ENCODE measurements around the gene OXA1L.
"Not testable (repeated sequence)": the region's sequence is repeated elsewhere in the genome, so short reads cannot be mapped to it uniquely, and the experiment has no call there.

Gene OXA1L

GRCh38 chr14:22802860-22803686 is 36.6 kb downstream of the OXA1L start:
- DNase-seq = no peak

- DNase-seq = no peak
Measured at GRCh38 chr14:22803687-22803974, 37.1 kb downstream of the OXA1L start.

DNA sequence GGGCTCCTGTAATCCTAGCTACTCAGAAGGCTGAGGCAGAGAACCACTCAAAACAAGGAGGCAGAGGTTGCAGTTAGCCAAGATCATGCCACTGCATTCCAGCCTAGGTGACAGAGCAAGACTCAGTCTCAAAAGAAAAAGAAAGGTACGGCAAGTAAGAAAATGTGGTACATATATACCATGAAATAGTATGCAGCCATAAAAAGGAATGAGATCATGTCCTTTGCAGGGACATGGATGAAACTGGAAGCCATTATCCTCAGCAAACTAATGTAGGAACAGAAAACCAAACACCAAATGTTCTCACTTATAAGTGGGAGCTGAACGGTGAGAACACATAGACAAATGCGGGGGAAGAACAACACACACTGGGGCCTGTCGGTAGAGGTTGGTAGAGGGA is 38.7 kb downstream of the OXA1L start:
- not testable (repeated sequence) for DNase-seq

GRCh38 chr14:22807432-22808087 is 41.1 kb downstream of the OXA1L start:
- no peak for DNase-seq

DNA sequence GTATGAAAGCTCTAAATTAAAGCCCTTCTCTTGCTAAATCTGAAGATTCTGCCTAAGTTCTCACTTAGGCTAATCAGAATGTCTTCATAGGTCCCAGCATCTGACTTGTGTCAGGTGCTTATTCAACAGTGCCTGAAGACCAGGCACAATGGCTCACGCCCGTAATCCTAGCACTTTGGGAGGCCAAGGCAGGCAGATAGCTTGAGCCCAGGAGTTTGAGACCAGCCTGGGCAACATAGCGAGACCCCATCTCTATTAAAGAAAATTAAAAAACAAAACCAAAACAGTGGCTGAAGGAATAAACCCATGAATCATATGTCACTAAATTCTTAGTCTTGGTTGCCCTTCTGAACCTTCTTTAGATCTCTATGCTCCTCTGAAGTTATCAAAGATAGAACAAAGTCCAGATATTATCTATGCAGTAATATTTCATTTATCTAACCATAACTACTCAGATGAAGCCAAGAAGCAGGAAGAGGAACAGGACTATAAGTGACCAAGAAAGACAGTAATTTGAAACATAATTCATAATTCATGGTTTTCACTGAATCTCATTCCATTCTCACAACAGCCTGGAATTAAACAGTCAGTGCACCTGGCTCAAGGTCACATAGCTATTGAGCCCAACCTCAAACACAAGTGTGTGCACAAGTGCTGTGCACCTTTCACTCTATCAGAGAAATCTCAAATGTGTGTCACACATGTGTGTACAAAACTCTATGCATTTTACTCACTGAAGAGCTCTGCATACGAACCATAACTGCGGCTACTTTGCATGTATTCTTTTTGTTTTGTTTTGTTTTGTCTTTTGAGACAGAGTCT is 42.1 kb downstream of the OXA1L start:
- no peak for DNase-seq

- no peak for DNase-seq
Measured at GRCh38 chr14:22811722-22812121, 45.2 kb downstream of the OXA1L start.

DNA sequence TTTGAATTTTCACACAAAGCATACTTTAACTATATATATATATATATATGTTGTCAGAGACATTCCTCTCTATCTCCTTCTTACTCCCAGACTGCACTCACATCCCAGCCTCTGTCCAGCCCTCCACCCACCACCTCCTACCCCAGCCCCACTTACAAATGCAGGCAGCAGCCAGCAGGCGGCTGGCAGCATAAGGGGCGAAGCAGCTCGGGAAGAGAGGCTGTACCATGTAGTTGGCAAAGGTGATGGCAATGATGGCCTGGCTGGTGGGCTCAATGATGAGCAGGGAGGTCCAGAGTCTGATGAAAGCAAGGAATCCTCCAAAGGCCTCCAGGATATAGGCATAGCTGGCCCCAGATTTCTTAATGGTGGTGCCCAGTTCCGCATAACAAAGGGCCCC is 46.3 kb downstream of the OXA1L start:
- no peak for DNase-seq

- DNase-seq = no peak
Measured at GRCh38 chr14:22813145-22813544, 46.7 kb downstream of the OXA1L start.

GRCh38 chr14:22814373-22814772 is 47.9 kb downstream of the OXA1L start:
- no peak for DNase-seq

DNA sequence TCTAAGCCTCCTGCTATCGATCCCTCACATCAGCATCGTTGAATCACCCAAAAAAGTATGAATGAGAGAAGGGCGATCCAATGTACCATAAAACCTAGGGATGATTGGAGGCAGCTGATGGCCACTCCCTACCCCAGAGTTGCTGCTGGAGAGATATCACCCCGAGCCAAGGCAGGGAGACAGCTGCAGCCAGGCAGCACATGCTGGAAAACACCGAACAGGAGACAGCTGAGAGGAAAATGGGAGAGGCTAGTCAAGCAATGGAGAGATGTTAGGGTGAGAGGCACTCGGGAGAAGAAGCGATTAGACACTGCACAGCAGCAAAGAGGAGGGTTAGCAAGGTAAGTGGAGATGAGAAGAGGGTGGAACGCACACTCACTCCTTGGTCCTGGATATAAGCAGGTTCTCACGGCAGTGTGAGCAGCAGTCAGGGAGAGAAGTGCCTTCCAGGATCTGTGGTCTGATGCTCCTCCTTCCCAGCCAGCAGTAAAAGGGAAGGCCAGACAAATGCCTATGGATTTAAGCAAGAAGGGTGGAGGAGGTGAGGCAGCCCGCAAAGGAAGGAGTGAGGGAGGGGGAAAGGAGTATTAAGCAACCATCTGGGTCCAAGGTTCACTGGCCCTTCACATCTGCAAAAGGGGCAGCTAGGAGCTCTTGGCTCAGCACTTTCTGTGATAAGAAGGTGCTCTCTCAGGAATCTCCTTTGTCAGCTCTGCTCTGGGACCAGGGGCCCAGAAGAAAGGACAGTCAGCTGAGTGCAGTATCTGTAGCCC is 48.6 kb downstream of the OXA1L start, which contains the start of gene SLC7A7:
SLC7A7 (minus strand) TSS at position 495 of the 773 bp plus-strand sequence. CDS start 2,037 bp downstream, outside the sequence.
- DNase-seq = no peak

- no peak for DNase-seq
Measured at GRCh38 chr14:22819151-22819988, 52.9 kb downstream of the OXA1L start.

DNA sequence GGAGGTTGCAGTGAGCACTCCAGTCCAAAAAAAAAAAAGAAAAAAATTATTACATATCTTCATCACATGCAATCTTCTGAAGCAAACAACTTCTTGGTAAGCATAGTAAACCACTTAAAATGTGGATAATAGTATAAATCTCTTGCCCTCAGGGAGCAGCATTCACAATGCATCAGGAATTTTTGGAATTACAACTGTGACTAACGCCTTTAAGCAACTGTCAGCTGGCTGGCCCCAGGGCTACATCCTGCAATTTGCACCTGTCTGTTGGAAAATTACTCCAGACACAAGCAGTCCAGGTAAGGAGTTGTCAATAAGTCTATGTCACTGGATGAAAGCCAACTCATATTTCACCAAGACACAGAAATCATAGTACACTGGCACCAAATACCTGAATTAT is 54.2 kb downstream of the OXA1L start:
- peak; percentile 35 for DNase-seq

DNA sequence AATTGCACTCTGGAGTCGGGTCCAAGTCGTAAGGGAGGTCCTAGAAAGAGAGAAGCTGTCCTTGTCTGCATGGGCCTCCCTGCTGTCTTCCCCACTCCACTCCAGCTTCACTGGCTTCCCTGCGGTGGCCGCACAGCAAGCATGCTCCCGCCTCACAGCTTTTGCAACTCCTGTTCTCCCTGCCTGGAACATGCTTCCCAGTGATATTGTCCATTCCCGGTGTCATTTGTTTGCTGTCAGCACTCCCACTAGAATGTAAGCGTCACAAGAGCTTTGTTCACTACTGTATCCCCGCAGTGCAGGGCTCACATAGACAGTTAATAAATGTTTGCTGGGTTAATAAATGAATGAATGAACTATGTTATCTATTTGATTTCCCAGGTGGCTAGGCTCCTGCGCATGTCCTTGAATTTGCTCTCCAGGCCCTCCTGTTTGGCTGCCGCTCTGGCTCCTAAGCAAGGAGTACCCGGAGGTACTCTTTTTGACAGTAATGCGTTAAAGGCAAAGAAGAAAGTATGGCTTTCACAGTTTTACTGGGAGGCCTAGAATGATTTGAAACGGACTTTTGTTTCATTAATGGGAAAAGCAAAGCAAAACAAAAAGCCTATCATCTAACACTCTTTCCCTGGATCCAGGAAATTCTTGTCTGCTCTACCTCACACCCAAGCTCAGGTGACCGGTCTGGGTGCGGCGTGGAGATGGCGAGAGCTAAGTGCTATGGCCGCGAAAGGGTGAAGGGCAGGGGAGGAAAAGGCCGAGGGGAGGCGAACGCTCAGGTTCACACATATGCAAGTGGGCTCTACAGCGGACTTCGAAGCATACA is 54.9 kb downstream of the OXA1L start:
- DNase-seq = peak; percentile 83

DNA sequence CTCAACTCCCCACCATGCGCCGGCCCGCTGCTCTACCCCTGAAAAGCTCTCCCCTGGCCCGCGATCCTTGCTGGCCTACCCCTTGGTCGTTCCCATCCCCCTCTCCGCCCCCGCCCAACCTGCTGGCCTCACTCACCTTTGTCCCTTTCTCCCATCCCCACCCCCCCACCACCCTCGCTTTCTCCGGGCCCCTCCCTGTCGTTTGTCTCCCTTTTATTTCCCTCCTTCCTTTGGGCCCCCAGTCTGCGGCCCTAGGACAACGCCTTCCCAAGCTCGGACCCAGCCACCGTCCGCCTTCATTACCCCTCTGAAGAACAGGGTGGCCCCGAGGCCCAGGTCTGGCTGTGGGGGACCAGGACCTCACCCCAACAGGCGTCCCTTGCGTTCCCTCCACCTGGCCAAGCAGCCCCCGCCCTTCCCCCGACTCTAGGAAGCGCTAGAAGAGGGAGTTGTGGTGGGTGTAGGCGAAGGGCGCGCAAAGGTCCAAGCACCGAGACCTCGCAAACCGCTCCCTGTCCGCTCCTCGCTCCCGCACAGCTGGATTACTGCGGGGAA is 55.6 kb downstream of the OXA1L start:
- DNase-seq = no peak

All from NCI-H345 (cell line).